Ascending aorta (tissue), 2 donors: ENCODE data around the gene ADNP2. TPM values are rescaled to one million over a fixed set of nuclear protein-coding genes. Genes with fewer than 3 reads are reported as not detected.

Experiments
- DNase-seq, 2 donors: peaks; one replicate each; pipeline ENCODE4 v3.0.0-alpha.2; 2019; ENCODE audit warnings: low spot score in 2 of 2
- H3K27ac ChIP-seq, 2 donors: fragments of 200-600 bp; sonication (generic); one replicate each; pipeline ENCODE4 v1.5.1; 2016 to 2017; ENCODE audit warnings: mild to moderate bottlenecking in 1 of 2
- H3K27me3 ChIP-seq: fragments of 200-600 bp; sonication (generic); one replicate; pipeline ENCODE4 v1.5.1; 2017
- H3K36me3 ChIP-seq, 2 donors: fragments of 200-600 bp; sonication (generic); one replicate each; pipeline ENCODE4 v1.5.1; 2016
- H3K4me1 ChIP-seq, 2 donors: fragments of 200-600 bp; sonication (generic); one replicate each; pipeline ENCODE4 v1.5.1; 2016 to 2017; ENCODE audit warnings: mild to moderate bottlenecking in 1 of 2
- H3K4me3 ChIP-seq, 2 donors: fragments of 200-600 bp; sonication (generic); one replicate each; pipeline ENCODE4 v1.5.1; 2016 to 2017; ENCODE audit warnings: mild to moderate bottlenecking in 1 of 2
- H3K9me3 ChIP-seq, 2 donors: fragments of 200-600 bp; sonication (generic); one replicate each; pipeline ENCODE4 v1.5.1; 2016
- CTCF ChIP-seq, 3 experiments: fragments of 200-600 bp in 2 of 3; fragments of 450-650 bp in 1 of 3; sonication (generic) in 2 of 3; IDR thresholded peaks; one replicate each; pipeline ENCODE4 v1.5.1; 2016 to 2019; ENCODE audit warnings: antibody characterized with exemption in 3 of 3, mild to moderate bottlenecking in 1 of 3, moderate library complexity in 1 of 3
- intact Hi-C: fragments of 100-400 bp; cut with DNase I; formaldehyde crosslinking; loops from one replicate; pipeline ENCODE4 v1.15.1; 2023
- total RNA-seq: library from RNA; depleted of rRNA; stranded (reverse); fragments of >200 nt; gene quantifications from one replicate; pipeline ENCODE4 v1.1.0, GENCODE V29; 2016

Gene ADNP2
- total RNA-seq, 1 donor from 2014 or later, result 6.8 TPM

GRCh38 chr18:80168346-80168745, 59.3 kb downstream of the ADNP2 start:
- no peaks in the 10 kb centered on the region for H3K27me3 ChIP-seq
- H3K4me3 ChIP-seq, result no peak overlapping the region
- intact Hi-C loops, result no loop called here
- DNase-seq, result no peak
- no peak overlapping the region for H3K27ac ChIP-seq
- no peaks in the 10 kb centered on the region for H3K4me1 ChIP-seq
- no peaks in the 10 kb centered on the region for H3K36me3 ChIP-seq
- no peak for TF ChIP-seq CTCF (IDR thresholded peaks at IDR 0.05)
- peaks cover 0 to 6% of the 10 kb centered on the region in 2 donors for H3K9me3 ChIP-seq

DNA sequence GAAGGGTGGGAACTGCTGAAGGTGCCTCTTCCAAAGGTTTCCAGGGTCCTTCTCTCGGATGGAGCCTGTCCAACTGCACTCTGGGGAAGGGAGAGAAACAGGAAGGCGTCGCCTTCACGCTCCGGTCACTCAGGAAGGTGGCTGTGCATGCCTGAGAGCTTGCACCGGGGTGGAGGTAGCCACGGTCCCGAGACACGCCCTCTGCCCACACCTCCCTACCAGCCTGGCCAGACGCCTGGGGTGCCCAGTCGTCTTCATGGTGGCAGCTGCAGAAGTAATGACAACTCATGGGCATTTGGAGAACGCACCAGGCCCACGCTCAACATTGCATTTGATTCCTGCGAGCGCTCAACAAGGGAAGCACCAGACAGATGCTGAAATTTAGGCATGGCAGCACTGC, 59.9 kb downstream of the ADNP2 start:
- Histone ChIP-seq H3K4me3 (no peak overlapping the region), H3K27ac (no peak overlapping the region), H3K9me3 (peaks cover 0 to 6% of the 10 kb centered on the region in 2 donors), H3K4me1 (no peaks in the 10 kb centered on the region), H3K27me3 (no peaks in the 10 kb centered on the region), H3K36me3 (no peaks in the 10 kb centered on the region)
- DNase-seq, result no peak
- TF ChIP-seq CTCF (IDR thresholded peaks at IDR 0.05), result no peak
- intact Hi-C loops, result no loop called here

DNA sequence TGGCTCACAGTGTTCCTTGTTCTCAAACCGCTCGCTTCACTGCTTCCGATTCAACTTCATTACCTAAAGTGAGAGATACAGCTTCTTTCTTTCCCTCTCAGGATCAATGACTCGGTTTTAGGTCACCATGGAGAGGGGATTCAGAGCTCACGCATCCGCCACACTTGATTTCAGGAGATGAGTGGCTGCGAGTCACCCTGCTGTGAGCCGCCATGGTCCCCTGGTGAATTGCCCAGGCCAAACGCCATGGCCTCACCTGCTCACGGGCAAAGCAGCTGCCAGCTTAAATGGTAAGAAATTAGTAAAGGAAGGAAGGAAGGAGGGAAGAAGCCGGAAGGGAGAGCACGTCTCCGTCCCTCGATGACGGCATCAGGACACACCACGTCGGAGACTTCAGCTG, 60.5 kb downstream of the ADNP2 start:
- intact Hi-C loops, result no loop called here
- DNase-seq, result no peak
- H3K9me3 ChIP-seq, result peaks cover 0 to 6% of the 10 kb centered on the region in 2 donors
- H3K4me1 ChIP-seq, result no peaks in the 10 kb centered on the region
- no peak overlapping the region for H3K27ac ChIP-seq
- no peak overlapping the region for H3K4me3 ChIP-seq
- H3K27me3 ChIP-seq, result no peaks in the 10 kb centered on the region
- H3K36me3 ChIP-seq, result no peaks in the 10 kb centered on the region
- TF ChIP-seq CTCF (IDR thresholded peaks at IDR 0.05), result no peak

- H3K36me3 ChIP-seq, result no peaks in the 10 kb centered on the region
- TF ChIP-seq CTCF (IDR thresholded peaks at IDR 0.05), result no peak
- no peaks in the 10 kb centered on the region for H3K27me3 ChIP-seq
- no peaks in the 10 kb centered on the region for H3K4me1 ChIP-seq
- H3K4me3 ChIP-seq, result peak overlapping the region in 1 of 2 donors; percentile 51
- no peak overlapping the region for H3K27ac ChIP-seq
- no peak for DNase-seq
- intact Hi-C loops, result no loop called here
- H3K9me3 ChIP-seq, result no peaks in the 10 kb centered on the region
Measured at GRCh38 chr18:80170395-80171053, 61.5 kb downstream of the ADNP2 start.

GRCh38 chr18:80171054-80171872, 62.2 kb downstream of the ADNP2 start:
- Histone ChIP-seq H3K27me3 (no peaks in the 10 kb centered on the region), H3K36me3 (no peaks in the 10 kb centered on the region), H3K9me3 (no peaks in the 10 kb centered on the region), H3K4me3 (peak overlapping the region; percentile 32 to 51), H3K4me1 (no peaks in the 10 kb centered on the region), H3K27ac (no peak overlapping the region)
- no peak for DNase-seq
- TF ChIP-seq CTCF (IDR thresholded peaks at IDR 0.05), result peak; percentile 65 to 86 (median 74)
- intact Hi-C loops, result no loop called here
